DND-41 (cell line): ENCODE measurements around the gene VWA5B1.

Experiments
- ATAC-seq: fragments of 200-7000 bp; cut with Tn5 transposase; 3 replicates; pipeline ENCODE4 v1.9.1; 2021; ENCODE audit warnings: low read depth; ENCODE audit not compliant: insufficient read depth
- DNase-seq: peaks from one replicate; pipeline ENCODE4 v3.0.0-alpha.2; 2020
- H2AFZ ChIP-seq: 2 replicates; pipeline ENCODE4 v1.6.0; 2012; ENCODE audit warnings: low read depth, low read length
- H3K27ac ChIP-seq: 2 replicates; pipeline ENCODE4 v1.5.1; 2012; ENCODE audit warnings: low read length, inconsistent platforms
- H3K27me3 ChIP-seq: fragments of 200-600 bp; sonication (generic); 2 replicates; pipeline ENCODE4 v1.6.0; 2012; ENCODE audit warnings: low read length, mild to moderate bottlenecking, inconsistent platforms; ENCODE audit not compliant: insufficient read depth, poor library complexity
- H3K36me3 ChIP-seq: 2 replicates; pipeline ENCODE4 v1.5.1; 2012; ENCODE audit warnings: low read length, inconsistent platforms; ENCODE audit not compliant: insufficient read depth
- H3K4me1 ChIP-seq: 2 replicates; pipeline ENCODE4 v1.5.1; 2012; ENCODE audit warnings: mild to moderate bottlenecking, low read length; ENCODE audit not compliant: insufficient read depth
- H3K4me2 ChIP-seq: 2 replicates; pipeline ENCODE4 v1.6.0; 2012; ENCODE audit warnings: mild to moderate bottlenecking, moderate library complexity, low read length, inconsistent platforms; ENCODE audit not compliant: insufficient read depth
- H3K4me3 ChIP-seq, 2 experiments: fragments of 200-600 bp in 1 of 2; shearing (Covaris generic) in 1 of 2; 2 replicates each; pipeline ENCODE4 v1.5.1; 2012 to 2016; ENCODE audit warnings: inconsistent platforms in 2 of 2, low read length in 2 of 2, mild to moderate bottlenecking in 2 of 2, low read depth in 1 of 2, moderate library complexity in 1 of 2
- H3K79me2 ChIP-seq: 2 replicates; pipeline ENCODE4 v1.6.0; 2012; ENCODE audit warnings: low read length, inconsistent platforms; ENCODE audit not compliant: insufficient read depth
- H3K9ac ChIP-seq: 2 replicates; pipeline ENCODE4 v1.6.0; 2012; ENCODE audit warnings: low read depth, mild to moderate bottlenecking, inconsistent platforms, low read length, moderate library complexity
- H3K9me3 ChIP-seq: 2 replicates; pipeline ENCODE4 v1.5.1; 2012; ENCODE audit warnings: low read length, moderate library complexity, mild to moderate bottlenecking, inconsistent platforms; ENCODE audit not compliant: insufficient read depth, severe bottlenecking
- H4K20me1 ChIP-seq: 2 replicates; pipeline ENCODE4 v1.6.0; 2012; ENCODE audit warnings: low read length; ENCODE audit not compliant: insufficient read depth
- CTCF ChIP-seq: IDR thresholded peaks from 2 replicates; pipeline ENCODE4 v1.5.1; 2012; ENCODE audit warnings: borderline replicate concordance, low read length, moderate library complexity, mild to moderate bottlenecking; ENCODE audit not compliant: poor library complexity, severe bottlenecking; ENCODE audit errors: extremely low read depth
- EZH2 ChIP-seq: IDR thresholded peaks from 3 replicates; pipeline ENCODE4 v1.6.1; 2012; ENCODE audit warnings: borderline replicate concordance, low read depth, mild to moderate bottlenecking, moderate library complexity, low read length, inconsistent platforms; ENCODE audit not compliant: severe bottlenecking

VWA5B1 gene

GRCh38 chr1:20281801-20282200 is 8.9 kb upstream of the VWA5B1 start:
- H3K4me3 ChIP-seq: no peak overlapping the region
- no peak overlapping the region for H3K4me2 ChIP-seq
- H3K27ac ChIP-seq: no peak overlapping the region
- TF ChIP-seq CTCF: no peak
- TF ChIP-seq EZH2: no peak
- no peaks in the 10 kb centered on the region; the same call in 1 of the 2 replicates for H4K20me1 ChIP-seq
- no peak overlapping the region for H3K9ac ChIP-seq
- H3K27me3 ChIP-seq: peaks cover 17% of the 10 kb centered on the region
- DNase-seq (no peak), ATAC-seq (no peak)
- H2AFZ ChIP-seq: no peak overlapping the region
- H3K36me3 ChIP-seq: no peaks in the 10 kb centered on the region
- H3K9me3 ChIP-seq: no peaks in the 10 kb centered on the region
- H3K79me2 ChIP-seq: no peaks in the 10 kb centered on the region
- no peaks in the 10 kb centered on the region for H3K4me1 ChIP-seq

- H3K36me3 ChIP-seq: no peaks in the 10 kb centered on the region
- no peak for ATAC-seq
- H4K20me1 ChIP-seq: no peaks in the 10 kb centered on the region; the same call in 1 of the 2 replicates
- peaks cover 14% of the 10 kb centered on the region for H3K27me3 ChIP-seq
- no peaks in the 10 kb centered on the region for H3K9me3 ChIP-seq
- no peak overlapping the region for H3K4me2 ChIP-seq
- H3K4me3 ChIP-seq: no peak overlapping the region
- no peaks in the 10 kb centered on the region for H3K4me1 ChIP-seq
- no peak overlapping the region for H3K27ac ChIP-seq
- H3K79me2 ChIP-seq: no peaks in the 10 kb centered on the region
- TF ChIP-seq CTCF (no peak), EZH2 (no peak)
- H3K9ac ChIP-seq: no peak overlapping the region
- DNase-seq: no peak
- no peak overlapping the region for H2AFZ ChIP-seq
Measured at GRCh38 chr1:20282533-20282932, 8.1 kb upstream of the VWA5B1 start.

- no peak overlapping the region for H2AFZ ChIP-seq
- H3K9me3 ChIP-seq: no peaks in the 10 kb centered on the region
- H3K4me1 ChIP-seq: no peaks in the 10 kb centered on the region
- ATAC-seq (no peak), DNase-seq (no peak)
- H4K20me1 ChIP-seq: no peaks in the 10 kb centered on the region; the same call in 1 of the 2 replicates
- TF ChIP-seq EZH2 (no peak), CTCF (no peak)
- no peaks in the 10 kb centered on the region for H3K36me3 ChIP-seq
- H3K9ac ChIP-seq: no peak overlapping the region
- no peak overlapping the region for H3K4me2 ChIP-seq
- peaks cover 9% of the 10 kb centered on the region for H3K27me3 ChIP-seq
- no peaks in the 10 kb centered on the region for H3K79me2 ChIP-seq
- H3K27ac ChIP-seq: no peak overlapping the region
- H3K4me3 ChIP-seq: no peak overlapping the region
Measured at GRCh38 chr1:20284046-20284445, 6.6 kb upstream of the VWA5B1 start.

GRCh38 chr1:20284625-20285024 is 6.0 kb upstream of the VWA5B1 start:
- Histone ChIP-seq H3K79me2 (no peaks in the 10 kb centered on the region), H3K36me3 (no peaks in the 10 kb centered on the region), H3K4me2 (no peak overlapping the region), H3K27ac (no peak overlapping the region), H3K27me3 (peaks cover 12% of the 10 kb centered on the region), H3K9ac (no peak overlapping the region), H2AFZ (no peak overlapping the region), H4K20me1 (no peaks in the 10 kb centered on the region; the same call in 1 of the 2 replicates), H3K4me1 (no peaks in the 10 kb centered on the region), H3K4me3 (no peak overlapping the region), H3K9me3 (no peaks in the 10 kb centered on the region)
- DNase-seq (no peak), ATAC-seq (no peak)
- TF ChIP-seq EZH2 (no peak), CTCF (no peak)
